GM18873 (cell line): Measurements from ENCODE around the gene PRKAG2.
"Not testable (repeated sequence)": the region's sequence is repeated elsewhere in the genome, so short reads cannot be mapped to it uniquely, and the experiment has no call there.

Source experiments
- ATAC-seq: cut with Tn5 transposase; IDR thresholded peaks from one replicate; pipeline ENCODE4 v1.9.1; 2021; ENCODE audit warnings: mild to moderate bottlenecking, moderate library complexity, moderate number of reproducible peaks; ENCODE audit not compliant: unreplicated experiment, low FRiP score

PRKAG2 gene

GRCh38 chr7:151885202-151885580 lies 8.3 kb upstream of the PRKAG2 start:
- ATAC-seq, result no peak

- peak; percentile 60 for ATAC-seq
Observed at GRCh38 chr7:151884312-151885201, 7.6 kb upstream of the PRKAG2 start.

- no peak for ATAC-seq
Observed at GRCh38 chr7:151883857-151884256, 6.9 kb upstream of the PRKAG2 start.

- ATAC-seq, result no peak
Observed at GRCh38 chr7:151882734-151883133, 5.8 kb upstream of the PRKAG2 start.

- no peak for ATAC-seq
Observed at GRCh38 chr7:151880688-151881087, 3.8 kb upstream of the PRKAG2 start.

- no peak for ATAC-seq
Observed at GRCh38 chr7:151877911-151878835, 1.3 kb upstream of the PRKAG2 start.

GRCh38 chr7:151875942-151876898 lies 695 bp downstream of the PRKAG2 start:
- no peak for ATAC-seq

GRCh38 chr7:151874479-151874878 lies 2.4 kb downstream of the PRKAG2 start:
- not testable (repeated sequence) for ATAC-seq

- no peak for ATAC-seq
Observed at GRCh38 chr7:151873402-151873965, 3.4 kb downstream of the PRKAG2 start.

GRCh38 chr7:151872531-151873401 lies 4.1 kb downstream of the PRKAG2 start:
- ATAC-seq, result no peak

GRCh38 chr7:151871904-151872303 lies 5.0 kb downstream of the PRKAG2 start:
- no peak for ATAC-seq

GRCh38 chr7:151871189-151871735 lies 5.7 kb downstream of the PRKAG2 start:
- ATAC-seq, result no peak

- ATAC-seq, result no peak
Observed at GRCh38 chr7:151869968-151870918, 6.7 kb downstream of the PRKAG2 start.

GRCh38 chr7:151869455-151869854 lies 7.5 kb downstream of the PRKAG2 start:
- ATAC-seq, result no peak

- ATAC-seq, result no peak
Observed at GRCh38 chr7:151869109-151869428, 7.8 kb downstream of the PRKAG2 start.

GRCh38 chr7:151868396-151869108 lies 8.4 kb downstream of the PRKAG2 start:
- no peak for ATAC-seq

GRCh38 chr7:151867912-151868311 lies 9.0 kb downstream of the PRKAG2 start:
- no peak for ATAC-seq
